H1 (cell line): Measurements from ENCODE around the gene MYPN. TPM values are rescaled to one million over a fixed set of nuclear protein-coding genes. Genes with fewer than 3 reads are reported as not detected.

Experiments used
- CTCF ChIA-PET: fragments of 300-600 bp; sonication (Branson Sonifier 250); formaldehyde crosslinking; loops from one replicate; lab custom pipeline; 2021; ENCODE audit not compliant: partially characterized antibody; lab: Charles Lee
- POLR2A ChIA-PET: fragments of 300-600 bp; sonication (Branson Sonifier 250); formaldehyde crosslinking; loops from one replicate; lab custom pipeline; 2021; ENCODE audit warnings: inconsistent platforms; ENCODE audit not compliant: partially characterized antibody; lab: Charles Lee
- DNase-seq, 2 experiments: peaks; one replicate each; pipeline versions ENCODE4 v3.0.0 to v3.0.0-alpha.2; 2010 to 2022; ENCODE audit warnings: low spot score in 2 of 2, low read depth in 1 of 2, mixed read lengths in 1 of 2
- FAIRE-seq: peaks from 2 replicates; lab custom pipeline; 2011; peaks lifted over from hg19 to GRCh38; lab: Jason Lieb, UNC
- H2AFZ ChIP-seq: 2 replicates; pipeline ENCODE4 v1.8.1; 2012; ENCODE audit warnings: low read length, inconsistent platforms
- H2AK5ac ChIP-seq: 2 replicates; pipeline ENCODE4 v1.6.1; 2013; ENCODE audit warnings: low read depth, low read length
- H2BK120ac ChIP-seq: replicated peaks from 2 replicates; pipeline ENCODE3; 2013; ENCODE audit warnings: low read depth, low read length, inconsistent platforms
- H2BK12ac ChIP-seq: 2 replicates; pipeline ENCODE4 v1.6.1; 2013; ENCODE audit warnings: low read depth, low read length
- H2BK15ac ChIP-seq: 2 replicates; pipeline ENCODE4 v1.6.1; 2013; ENCODE audit warnings: low read length
- H2BK20ac ChIP-seq: 2 replicates; pipeline ENCODE4 v1.6.1; 2013; ENCODE audit warnings: low read length
- H2BK5ac ChIP-seq: 2 replicates; pipeline ENCODE4 v1.6.1; 2013; ENCODE audit warnings: low read depth, low read length
- H3K14ac ChIP-seq: 2 replicates; pipeline ENCODE4 v1.6.1; 2013; ENCODE audit warnings: inconsistent platforms; ENCODE audit not compliant: insufficient read length
- H3K18ac ChIP-seq: 2 replicates; pipeline ENCODE4 v1.6.1; 2013; ENCODE audit warnings: low read length; ENCODE audit errors: extremely low read depth
- H3K23ac ChIP-seq: 2 replicates; pipeline ENCODE4 v1.6.1; 2013; ENCODE audit warnings: inconsistent platforms; ENCODE audit not compliant: insufficient read length
- H3K23me2 ChIP-seq: 2 replicates; pipeline ENCODE4 v1.6.1; 2013; ENCODE audit warnings: low read depth, low read length
- H3K27ac ChIP-seq: 2 replicates; pipeline ENCODE4 v1.6.1; 2011; ENCODE audit warnings: low read depth, low read length, inconsistent platforms
- H3K27me3 ChIP-seq, 4 experiments: replicated peaks in 1 of 4; 1 replicate in 1 of 4; 2 replicates in 3 of 4; pipeline versions ENCODE4 v1.6.1 to v1.8.1; 2011 to 2013; ENCODE audit warnings: low read length in 3 of 4, mild to moderate bottlenecking in 3 of 4, inconsistent platforms in 2 of 4, mixed read lengths in 2 of 4, moderate library complexity in 1 of 4; ENCODE audit not compliant: control insufficient read depth in 3 of 4, insufficient read depth in 3 of 4; ENCODE audit errors: extremely low read depth in 1 of 4
- H3K36me3 ChIP-seq, 4 experiments: 2 replicates each; pipeline versions ENCODE4 v1.6.1 to v1.8.1; 2011 to 2013; ENCODE audit warnings: mild to moderate bottlenecking in 4 of 4, low read length in 3 of 4, moderate library complexity in 2 of 4, control low read depth in 1 of 4, inconsistent platforms in 1 of 4; ENCODE audit not compliant: insufficient read depth in 4 of 4, control insufficient read depth in 2 of 4
- H3K4ac ChIP-seq: replicated peaks from 2 replicates; pipeline ENCODE3; 2013; ENCODE audit warnings: low read length, low read depth, mixed read lengths, inconsistent platforms; ENCODE audit not compliant: insufficient read length
- H3K4me1 ChIP-seq, 4 experiments: replicated peaks in 1 of 4; 1 replicate in 1 of 4; 2 replicates in 3 of 4; pipeline versions ENCODE4 v1.6.1 to v1.8.1; 2011 to 2013; ENCODE audit warnings: low read length in 3 of 4, inconsistent platforms in 2 of 4, mixed read lengths in 1 of 4; ENCODE audit not compliant: insufficient read depth in 4 of 4, control insufficient read depth in 3 of 4
- H3K4me2 ChIP-seq, 2 experiments: 2 replicates each; pipeline versions ENCODE4 v1.6.1 to v1.8.1; 2011 to 2013; ENCODE audit warnings: low read depth in 2 of 2, low read length in 2 of 2, control low read depth in 1 of 2, inconsistent platforms in 1 of 2, mild to moderate bottlenecking in 1 of 2; ENCODE audit not compliant: insufficient read depth in 1 of 2
- H3K4me3 ChIP-seq, 4 experiments: fragments of 200-600, 300-600 bp in 1 of 4; sonication (generic), shearing (Covaris generic), sonication (Bioruptor Twin) in 1 of 4; 2 replicates each; pipeline versions ENCODE4 v1.5.1 to v1.8.1; 2011 to 2016; ENCODE audit warnings: low read length in 4 of 4, low read depth in 3 of 4, control low read depth in 2 of 4, inconsistent platforms in 2 of 4, mild to moderate bottlenecking in 2 of 4, mixed read lengths in 1 of 4, moderate library complexity in 1 of 4; ENCODE audit not compliant: insufficient read depth in 2 of 4; ENCODE audit errors: extremely low read depth in 1 of 4
- H3K56ac ChIP-seq: replicated peaks from 2 replicates; pipeline ENCODE3; 2013; ENCODE audit warnings: low read depth, mild to moderate bottlenecking, mixed read lengths, low read length, inconsistent platforms; ENCODE audit not compliant: insufficient read length
- H3K79me1 ChIP-seq: 2 replicates; pipeline ENCODE4 v1.6.1; 2013; ENCODE audit warnings: low read depth, low read length, control low read depth
- H3K79me2 ChIP-seq, 2 experiments: 2 replicates each; pipeline versions ENCODE4 v1.6.1 to v1.8.1; 2012 to 2013; ENCODE audit warnings: low read length in 2 of 2, mild to moderate bottlenecking in 2 of 2, inconsistent platforms in 1 of 2; ENCODE audit not compliant: insufficient read depth in 2 of 2, control insufficient read depth in 1 of 2
- H3K9ac ChIP-seq, 4 experiments: replicated peaks in 1 of 4; 1 replicate in 1 of 4; 2 replicates in 3 of 4; pipeline versions ENCODE4 v1.6.1 to v1.8.1; 2011 to 2013; ENCODE audit warnings: low read depth in 3 of 4, low read length in 3 of 4, control low read depth in 2 of 4, mild to moderate bottlenecking in 2 of 4, moderate library complexity in 2 of 4, inconsistent platforms in 1 of 4; ENCODE audit errors: extremely low read depth in 1 of 4
- H3K9me3 ChIP-seq, 2 experiments: 2 replicates each; pipeline versions ENCODE4 v1.6.1 to v1.8.1; 2012 to 2013; ENCODE audit warnings: mild to moderate bottlenecking in 2 of 2, moderate library complexity in 2 of 2, control low read depth in 1 of 2, inconsistent platforms in 1 of 2, low read depth in 1 of 2, low read length in 1 of 2, mixed read lengths in 1 of 2; ENCODE audit not compliant: insufficient read depth in 2 of 2
- H4K20me1 ChIP-seq, 2 experiments: replicated peaks in 1 of 2; 2 replicates each; pipeline versions ENCODE3 to v1.8.1; 2011 to 2013; ENCODE audit warnings: inconsistent platforms in 2 of 2, low read length in 2 of 2, mild to moderate bottlenecking in 1 of 2; ENCODE audit not compliant: insufficient read depth in 2 of 2, control insufficient read depth in 1 of 2
- H4K5ac ChIP-seq: 2 replicates; pipeline ENCODE4 v1.6.1; 2013; ENCODE audit warnings: low read length, low read depth, mixed read lengths, inconsistent platforms; ENCODE audit not compliant: insufficient read length
- H4K8ac ChIP-seq: 2 replicates; pipeline ENCODE4 v1.8.0; 2013; ENCODE audit warnings: mild to moderate bottlenecking, moderate library complexity, low read length, inconsistent platforms; ENCODE audit not compliant: insufficient read depth; ENCODE audit errors: extremely low read depth
- H4K91ac ChIP-seq: replicated peaks from 2 replicates; pipeline ENCODE3; 2013; ENCODE audit warnings: low read length, mixed read lengths, inconsistent platforms; ENCODE audit not compliant: insufficient read length
- ATF2 ChIP-seq: IDR thresholded peaks from 2 replicates; pipeline ENCODE4 v1.6.1; 2012; ENCODE audit warnings: low read length, inconsistent platforms
- BCL11A ChIP-seq, 2 experiments: IDR thresholded peaks; one replicate each; pipeline ENCODE4 v1.6.1; 2011; ENCODE audit warnings: low read depth in 2 of 2, low read length in 2 of 2, mild to moderate bottlenecking in 2 of 2
- BRCA1 ChIP-seq: IDR thresholded peaks from 2 replicates; pipeline ENCODE4 v1.6.1; 2012; ENCODE audit warnings: low read depth, low read length, improper control_type of control experiment
- EP300 ChIP-seq, 2 experiments: IDR thresholded peaks; 1 replicate in 1 of 2; 2 replicates in 1 of 2; pipeline ENCODE4 v1.6.1; 2011 to 2012; ENCODE audit warnings: low read depth in 2 of 2, low read length in 2 of 2, mild to moderate bottlenecking in 2 of 2, borderline replicate concordance in 1 of 2, inconsistent platforms in 1 of 2, moderate library complexity in 1 of 2
- HDAC6 ChIP-seq: IDR thresholded peaks from one replicate; pipeline ENCODE4 v1.7.1; 2012; ENCODE audit warnings: low read depth, mild to moderate bottlenecking, inconsistent platforms, low read length, moderate library complexity
- KDM5A ChIP-seq: fragments of 200-600 bp; IDR thresholded peaks from 2 replicates; pipeline ENCODE4 v1.7.1; 2012; ENCODE audit warnings: mild to moderate bottlenecking, low read length, inconsistent platforms, mixed read lengths
- RAD21 ChIP-seq, 2 experiments: IDR thresholded peaks in 1 of 2; conservative IDR thresholded peaks in 1 of 2; 2 replicates each; pipeline ENCODE4 v1.6.1; 2011; ENCODE audit warnings: low read depth in 2 of 2, low read length in 2 of 2, improper control_type of control experiment in 1 of 2, inconsistent platforms in 1 of 2, mild to moderate bottlenecking in 1 of 2, moderate library complexity in 1 of 2
- SIRT6 ChIP-seq: IDR thresholded peaks from one replicate; pipeline ENCODE4 v1.7.1; 2012; ENCODE audit warnings: low read length, inconsistent platforms
- SP2 ChIP-seq: IDR thresholded peaks from 2 replicates; pipeline ENCODE4 v1.6.1; 2012; ENCODE audit warnings: mild to moderate bottlenecking, low read length, inconsistent platforms
- SRF ChIP-seq: IDR thresholded peaks from 2 replicates; pipeline ENCODE4 v1.6.1; 2011; ENCODE audit warnings: mild to moderate bottlenecking, low read depth, low read length, moderate library complexity
- WGBS, 2 experiments: shearing (Covaris generic) in 1 of 2; methylation state at CpG; one replicate each; pipeline versions ENCODE4 v1.1.6 to v1.1.7; 2013 to 2015; ENCODE audit warnings: low lambda C conversion rate in 2 of 2, mixed read lengths in 2 of 2, inconsistent platforms in 1 of 2, low coverage in 1 of 2, missing lambda C conversion rate in 1 of 2; ENCODE audit not compliant: insufficient replicate concordance in 2 of 2, insufficient coverage in 1 of 2, insufficient read length in 1 of 2; ENCODE audit errors: extremely low coverage in 1 of 2, missing lambda C conversion rate in 1 of 2; 5-methylcytosine and 5-hydroxymethylcytosine counted together
- long read RNA-seq, 2 experiments: library from RNA in 1 of 2; library from capped mRNA in 1 of 2; stranded (forward); transcript quantifications; one replicate each; pipeline ENCODE4 v2.0.0, GENCODE V29; 2021; ENCODE audit warnings: inconsistent platforms in 1 of 2
- polyA minus RNA-seq, 3 experiments: library from RNA; depleted of rRNA, polyadenylated mRNA; stranded (reverse); fragments of >200 nt; gene quantifications; 1 replicate in 2 of 3; 2 replicates in 1 of 3; pipeline ENCODE4 v1.2.3, GENCODE V29; 2011
- polyA plus RNA-seq, 7 experiments: library from polyadenylated mRNA; depleted of rRNA in 3 of 7; stranded (reverse) in 5 of 7; unstranded in 2 of 7; fragments of >200 nt in 5 of 7; fragments of 200-250 nt in 2 of 7; gene quantifications; 1 replicate in 5 of 7; 2 replicates in 1 of 7; 4 replicates in 1 of 7; pipeline versions ENCODE4 v1.2.1 to v1.2.3, GENCODE V29; 2011 to 2013; ENCODE audit warnings: missing spikeins in 2 of 7, mixed read lengths in 2 of 7
- total RNA-seq: library from RNA; stranded (reverse); fragmentation: NEBNext Ultra II Directional; extraction: Animal tissue kit (Norgen Biotek cat#: 25700); gene quantifications from 2 replicates; pipeline ENCODE4 v1.2.1, GENCODE V29; 2021

MYPN gene
- total RNA-seq (not detected in 2 replicates), polyA plus RNA-seq (2011; rRNA removed) (not detected in 2 replicates), polyA minus RNA-seq (2011; rRNA and poly(A)+ RNA removed) (not detected in 2 replicates)
- not detected for polyA plus RNA-seq (2011; cell fraction: cytosol; rRNA removed)
- polyA plus RNA-seq (2011; cell fraction: nucleus; rRNA removed): not detected
- polyA plus RNA-seq (2012, experiment 1 of 2): 0.04 TPM in 1 of 4 replicates, not detected in the others
- not detected for polyA plus RNA-seq (2012, experiment 2 of 2)
- polyA plus RNA-seq (2013, experiment 1 of 2): 0.02 TPM
- under 0.01 TPM for polyA plus RNA-seq (2013, experiment 2 of 2)
- polyA minus RNA-seq (2011; cell fraction: cytosol; rRNA and poly(A)+ RNA removed): 0.81 TPM
- not detected for polyA minus RNA-seq (2011; cell fraction: nucleus; rRNA and poly(A)+ RNA removed)
- long read RNA-seq, experiment 1: 0 reads
- long read RNA-seq, experiment 2: 0 reads

GRCh38 chr10:68109331-68109730 lies at the start of gene MYPN:
Gene MYPN (plus strand): TSS chr10:68109488. CDS start chr10:68121439, 11,951 bp downstream.
- 82% methylated on average over 3 of the region's 3 CpGs; no CpG with 5 or more reads in 1 of the 2 experiments for WGBS, 2 experiments
- H3K9ac ChIP-seq: no peak within 1 kb of the TSS
- no peaks in the 10 kb centered on the region for H3K36me3 ChIP-seq
- no peaks in the 10 kb centered on the region for H3K4me1 ChIP-seq
- no peak within 1 kb of the TSS for H4K5ac ChIP-seq
- no peak within 1 kb of the TSS for H3K4ac ChIP-seq
- H3K18ac ChIP-seq: no peak within 1 kb of the TSS
- H4K20me1 ChIP-seq: no peaks in the 10 kb centered on the region
- ChIA-PET POLR2A (no interaction called here), CTCF (interaction anchor here (0.8 to 1.0 kb wide), 2 partner anchors 15 to 46 kb away, joined by 3 read pairs; no protein-coding TSS in a partner anchor)
- no peak within 1 kb of the TSS for H2BK5ac ChIP-seq
- H3K4me3 ChIP-seq: no peak within 1 kb of the TSS
- DNase-seq (no peak), FAIRE-seq (no peak)
- H3K23ac ChIP-seq: no peak within 1 kb of the TSS
- no peak within 1 kb of the TSS for H2AFZ ChIP-seq
- H3K56ac ChIP-seq: no peak within 1 kb of the TSS
- no peak within 1 kb of the TSS for H4K8ac ChIP-seq
- no peak within 1 kb of the TSS for H3K27ac ChIP-seq
- no peaks in the 10 kb centered on the region for H3K79me1 ChIP-seq
- no peaks in the 10 kb centered on the region for H3K9me3 ChIP-seq
- no peak within 1 kb of the TSS for H2BK20ac ChIP-seq
- no peak within 1 kb of the TSS for H2BK12ac ChIP-seq
- no peak within 1 kb of the TSS for H2BK15ac ChIP-seq
- H3K4me2 ChIP-seq: no peak within 1 kb of the TSS
- no peak within 1 kb of the TSS for H2BK120ac ChIP-seq
- no peak within 1 kb of the TSS for H2AK5ac ChIP-seq
- H4K91ac ChIP-seq: no peak within 1 kb of the TSS
- H3K23me2 ChIP-seq: no peaks in the 10 kb centered on the region
- H3K27me3 ChIP-seq: no peaks in the 10 kb centered on the region
- no peak within 1 kb of the TSS for H3K14ac ChIP-seq
- H3K79me2 ChIP-seq: no peaks in the 10 kb centered on the region
- TF ChIP-seq SRF (no peak), BRCA1 (no peak), ATF2 (no peak), BCL11A (IDR thresholded peaks at IDR 0.05; ENCODE audit: low read depth in 2 of 2, low read length in 2 of 2) (no peak), SIRT6 (no peak), EP300 (IDR thresholded peaks at IDR 0.05; ENCODE audit: borderline replicate concordance in 1 of 2, low read depth in 2 of 2, low read length in 2 of 2) (no peak), KDM5A (no peak), HDAC6 (no peak), SP2 (no peak), RAD21 (IDR thresholded peaks at IDR 0.05 in 1 of 2, conservative IDR thresholded peaks at IDR 0.05 in 1 of 2; ENCODE audit: low read depth in 2 of 2, low read length in 2 of 2) (no peak)
